Astrocyte (in vitro differentiated cells and primary cell): ENCODE data around the gene CMTM1. TPM values are rescaled to one million over a fixed set of nuclear protein-coding genes. Genes with fewer than 3 reads are reported as not detected.

ENCODE experiments used
- DNase-seq: peaks from one replicate; pipeline ENCODE4 v3.0.0-alpha.2; 2010; ENCODE audit warnings: low read depth
- FAIRE-seq: peaks from 2 replicates; lab custom pipeline; 2011; peaks lifted over from hg19 to GRCh38; lab: Jason Lieb, UNC
- H2AFZ ChIP-seq: 2 replicates; pipeline ENCODE4 v1.6.0; 2012; ENCODE audit warnings: low read depth, low read length, inconsistent platforms
- H3K27ac ChIP-seq: 2 replicates; pipeline ENCODE4 v1.5.1; 2011; ENCODE audit warnings: low read depth, low read length, inconsistent platforms
- H3K27me3 ChIP-seq: 2 replicates; pipeline ENCODE4 v1.6.0; 2011; ENCODE audit warnings: low read length, inconsistent platforms; ENCODE audit not compliant: insufficient read depth
- H3K36me3 ChIP-seq: 2 replicates; pipeline ENCODE4 v1.5.1; 2011; ENCODE audit warnings: low read length, inconsistent platforms; ENCODE audit not compliant: insufficient read depth
- H3K4me1 ChIP-seq: 2 replicates; pipeline ENCODE4 v1.5.1; 2011; ENCODE audit warnings: low read length, inconsistent platforms; ENCODE audit not compliant: insufficient read depth
- H3K4me2 ChIP-seq: 2 replicates; pipeline ENCODE4 v1.6.0; 2012; ENCODE audit warnings: low read length, inconsistent platforms
- H3K4me3 ChIP-seq: 2 replicates; pipeline ENCODE4 v1.5.1; 2011; ENCODE audit warnings: low read depth, mild to moderate bottlenecking, low read length, inconsistent platforms; ENCODE audit not compliant: insufficient read depth
- H3K79me2 ChIP-seq: 2 replicates; pipeline ENCODE4 v1.6.0; 2012; ENCODE audit warnings: mild to moderate bottlenecking, low read length, inconsistent platforms; ENCODE audit not compliant: insufficient read depth
- H3K9ac ChIP-seq: 2 replicates; pipeline ENCODE4 v1.6.0; 2012; ENCODE audit warnings: mild to moderate bottlenecking, low read length, inconsistent platforms
- H3K9me3 ChIP-seq: 2 replicates; pipeline ENCODE4 v1.5.1; 2012; ENCODE audit warnings: low read depth, mild to moderate bottlenecking, low read length, inconsistent platforms; ENCODE audit not compliant: insufficient read depth
- H4K20me1 ChIP-seq: 2 replicates; pipeline ENCODE4 v1.6.0; 2012; ENCODE audit warnings: low read length, inconsistent platforms; ENCODE audit not compliant: insufficient read depth
- H3K27ac Mint-ChIP-seq: one replicate; pipeline ENCODE4 v1.8.0; 2021; ENCODE audit warnings: mild to moderate bottlenecking, mixed read lengths; ENCODE audit not compliant: unreplicated experiment
- H3K27me3 Mint-ChIP-seq: one replicate; pipeline ENCODE4 v1.8.0; 2021; ENCODE audit warnings: low read depth, mixed read lengths; ENCODE audit not compliant: unreplicated experiment
- H3K36me3 Mint-ChIP-seq: one replicate; pipeline ENCODE4 v1.8.0; 2021; ENCODE audit warnings: low read depth, mixed read lengths; ENCODE audit not compliant: unreplicated experiment
- H3K4me1 Mint-ChIP-seq: one replicate; pipeline ENCODE4 v1.8.0; 2021; ENCODE audit warnings: low read depth, mixed read lengths; ENCODE audit not compliant: unreplicated experiment
- H3K4me3 Mint-ChIP-seq: one replicate; pipeline ENCODE4 v1.8.0; 2021; ENCODE audit warnings: mild to moderate bottlenecking, moderate library complexity, mixed read lengths; ENCODE audit not compliant: unreplicated experiment
- H3K9me3 Mint-ChIP-seq: one replicate; pipeline ENCODE4 v1.8.0; 2021; ENCODE audit warnings: mild to moderate bottlenecking, mixed read lengths; ENCODE audit not compliant: unreplicated experiment
- CTCF ChIP-seq: IDR thresholded peaks from 2 replicates; pipeline ENCODE4 v1.5.1; 2011; ENCODE audit warnings: low read depth, mild to moderate bottlenecking, inconsistent platforms, low read length, moderate library complexity; ENCODE audit not compliant: insufficient read depth
- EZH2 ChIP-seq: IDR thresholded peaks from 2 replicates; pipeline ENCODE4 v1.6.1; 2012; ENCODE audit warnings: mild to moderate bottlenecking, low read length, inconsistent platforms; ENCODE audit not compliant: insufficient read depth
- total RNA-seq: library from RNA; stranded (reverse); gene quantifications from 2 replicates; pipeline ENCODE4 v1.2.1, GENCODE V29; 2021

The CMTM1 gene
- total RNA-seq, 1 donor from 2014 or later = 2.7 TPM

DNA sequence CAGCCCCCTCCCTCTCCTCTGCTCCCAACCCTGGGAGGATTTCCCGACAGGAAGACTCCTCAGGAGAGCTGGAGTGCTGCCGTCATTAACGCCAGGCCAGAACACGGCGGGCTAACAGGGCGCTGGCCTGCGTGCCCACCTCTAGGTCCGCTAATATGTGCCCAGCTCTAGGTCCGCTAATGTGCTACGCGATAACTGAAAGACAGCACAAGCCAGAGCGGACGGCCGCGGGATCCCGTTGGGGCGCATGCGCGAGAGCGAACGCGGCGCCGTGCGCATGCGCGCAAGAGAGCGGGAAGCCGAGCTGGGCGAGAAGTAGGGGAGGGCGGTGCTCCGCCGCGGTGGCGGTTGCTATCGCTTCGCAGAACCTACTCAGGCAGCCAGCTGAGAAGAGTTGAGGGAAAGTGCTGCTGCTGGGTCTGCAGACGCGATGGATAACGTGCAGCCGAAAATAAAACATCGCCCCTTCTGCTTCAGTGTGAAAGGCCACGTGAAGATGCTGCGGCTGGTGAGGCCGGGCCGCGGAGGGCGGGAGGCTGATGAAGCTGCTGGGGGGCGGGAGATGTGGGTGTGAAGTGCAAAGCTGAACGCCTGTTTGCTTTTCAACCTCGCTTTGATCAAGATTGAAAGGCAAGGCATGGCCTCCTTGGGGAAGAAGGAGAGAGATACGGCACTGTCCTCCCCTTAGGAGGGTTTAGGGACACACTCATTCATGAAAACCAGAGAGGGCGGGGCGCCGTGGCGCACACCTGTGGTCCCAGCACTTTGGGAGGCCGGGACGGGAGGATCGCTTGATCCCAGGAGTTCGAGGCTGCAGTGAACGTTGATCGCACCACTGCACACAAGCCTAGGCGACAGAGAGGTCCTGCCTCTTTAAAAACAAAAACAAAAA lies 13.7 kb upstream of the CMTM1 start, which contains the start of gene CKLF:
TSS of gene CKLF (plus strand) at position 291 of the 892 bp plus-strand sequence. CDS start at position 431, 140 bp downstream.
- DNase-seq (peak; percentile 59), FAIRE-seq (no peak)
- H3K9me3 Mint-ChIP-seq = peaks cover 4% of the 10 kb centered on the region
- H3K79me2 ChIP-seq = peaks cover 41% of the 10 kb centered on the region
- peaks cover 2% of the 10 kb centered on the region for H3K36me3 ChIP-seq
- peak within 1 kb of the TSS; percentile 85 for H3K27ac ChIP-seq
- no peaks in the 10 kb centered on the region for H3K27me3 ChIP-seq
- H3K27me3 Mint-ChIP-seq = no peaks in the 10 kb centered on the region
- no peaks in the 10 kb centered on the region for H3K9me3 ChIP-seq
- TF ChIP-seq CTCF = no peak
- TF ChIP-seq EZH2 = no peak
- peak within 1 kb of the TSS; percentile 71 for H3K4me3 ChIP-seq
- H3K9ac ChIP-seq = peak within 1 kb of the TSS; percentile 84
- peaks cover 5% of the 10 kb centered on the region for H3K36me3 Mint-ChIP-seq
- peaks cover 21% of the 10 kb centered on the region for H3K4me1 ChIP-seq
- H3K4me2 ChIP-seq = peak within 1 kb of the TSS; percentile 92
- peaks cover 13% of the 10 kb centered on the region for H3K4me1 Mint-ChIP-seq
- H3K4me3 Mint-ChIP-seq = peak within 1 kb of the TSS; percentile 92
- H4K20me1 ChIP-seq = no peaks in the 10 kb centered on the region
- peak within 1 kb of the TSS; percentile 96 for H2AFZ ChIP-seq
- peak within 1 kb of the TSS; percentile 58 for H3K27ac Mint-ChIP-seq

- TF ChIP-seq CTCF = no peak
- TF ChIP-seq EZH2 = no peak
- Mint-ChIP-seq H3K36me3 (peaks cover 3% of the 10 kb centered on the region), H3K27ac (no peak overlapping the region), H3K27me3 (no peaks in the 10 kb centered on the region), H3K4me1 (peaks cover 13% of the 10 kb centered on the region), H3K4me3 (peak overlapping the region; percentile 92), H3K9me3 (peaks cover 4% of the 10 kb centered on the region)
- H3K4me2 ChIP-seq = peak overlapping the region; percentile 92
- H3K79me2 ChIP-seq = peaks cover 44% of the 10 kb centered on the region
- peaks cover 21% of the 10 kb centered on the region for H3K4me1 ChIP-seq
- H2AFZ ChIP-seq = no peak overlapping the region
- peak overlapping the region; percentile 84 for H3K9ac ChIP-seq
- FAIRE-seq (no peak), DNase-seq (no peak)
- H3K4me3 ChIP-seq = peak overlapping the region; percentile 71
- H4K20me1 ChIP-seq = no peaks in the 10 kb centered on the region
- H3K9me3 ChIP-seq = no peaks in the 10 kb centered on the region
- H3K27me3 ChIP-seq = no peaks in the 10 kb centered on the region
- peaks cover 5% of the 10 kb centered on the region for H3K36me3 ChIP-seq
- H3K27ac ChIP-seq = no peak overlapping the region
These were observed 13.0 kb upstream of the CMTM1 start for GRCh38 chr16:66553223-66553622.

- FAIRE-seq (no peak), DNase-seq (no peak)
- H2AFZ ChIP-seq = no peak overlapping the region
- Mint-ChIP-seq H3K27ac (no peak overlapping the region), H3K4me1 (peaks cover 8% of the 10 kb centered on the region), H3K9me3 (peaks cover 4% of the 10 kb centered on the region), H3K27me3 (no peaks in the 10 kb centered on the region), H3K36me3 (peaks cover 1% of the 10 kb centered on the region), H3K4me3 (no peak overlapping the region)
- H3K4me3 ChIP-seq = no peak overlapping the region
- peaks cover 5% of the 10 kb centered on the region for H3K36me3 ChIP-seq
- peaks cover 44% of the 10 kb centered on the region for H3K79me2 ChIP-seq
- peak overlapping the region; percentile 92 for H3K4me2 ChIP-seq
- no peak for TF ChIP-seq CTCF
- no peak for TF ChIP-seq EZH2
- H3K4me1 ChIP-seq = peaks cover 21% of the 10 kb centered on the region
- H4K20me1 ChIP-seq = no peaks in the 10 kb centered on the region
- H3K9ac ChIP-seq = no peak overlapping the region
- H3K9me3 ChIP-seq = no peaks in the 10 kb centered on the region
- H3K27me3 ChIP-seq = no peaks in the 10 kb centered on the region
- H3K27ac ChIP-seq = no peak overlapping the region
These were observed 12.2 kb upstream of the CMTM1 start for GRCh38 chr16:66554021-66554420.
